ENCODE results near the gene GNS.
"Not testable (repeated sequence)": the region's sequence is repeated elsewhere in the genome, so short reads cannot be mapped to it uniquely, and the experiment has no call there.

Gene GNS

DNA sequence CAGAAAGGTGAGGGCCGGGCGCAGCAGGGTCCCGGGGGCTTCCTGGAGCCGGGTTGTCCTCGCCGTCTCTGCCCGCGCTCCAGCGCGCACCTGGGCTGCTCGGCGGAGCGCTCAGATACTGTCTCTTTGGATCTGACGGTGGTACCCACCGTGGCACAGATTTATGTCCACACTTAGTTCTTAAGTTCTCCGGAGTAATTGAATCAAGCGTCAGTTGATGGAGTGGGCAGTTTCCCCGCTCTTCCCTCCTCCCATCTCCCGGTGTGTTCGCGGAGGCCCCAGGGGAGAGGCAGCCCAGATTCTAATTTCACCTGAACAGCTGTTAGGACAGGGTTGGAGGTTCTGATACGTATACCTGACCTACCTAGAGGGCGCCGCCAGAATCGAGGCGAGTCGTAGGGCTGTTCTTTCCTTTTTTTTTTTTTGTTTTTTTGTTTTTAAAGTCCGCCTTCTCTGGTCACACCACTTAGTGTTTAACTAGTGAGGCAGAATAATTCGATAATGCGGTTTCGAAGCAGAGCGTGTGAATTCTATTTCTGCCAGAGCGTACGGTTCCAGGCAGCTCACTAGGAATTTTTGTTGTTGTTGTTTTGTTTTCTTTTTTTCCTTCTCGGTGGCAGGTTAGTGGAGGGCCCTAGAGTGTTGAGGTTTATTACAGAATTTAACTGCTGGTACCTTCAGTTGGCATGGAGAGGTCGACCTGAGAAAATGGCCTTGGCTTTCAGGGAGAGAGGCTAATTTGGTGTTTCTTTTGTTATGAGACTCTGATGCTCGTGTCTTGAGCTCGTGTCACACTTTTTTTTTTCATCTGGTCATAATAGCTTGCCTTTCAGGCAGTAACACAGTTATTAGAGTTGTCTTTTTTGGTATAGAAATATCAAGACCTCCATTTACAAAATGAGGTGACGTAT lies 22.3 kb upstream of the GNS start:
- no peak for DNase-seq
- in situ Hi-C loops (cut with HindIII; ENCODE audit: low pct_ligation_motif_present, low pct_unique_long_range_greater_than_20kb, low sequenced_read_pairs): no loop called here

DNA sequence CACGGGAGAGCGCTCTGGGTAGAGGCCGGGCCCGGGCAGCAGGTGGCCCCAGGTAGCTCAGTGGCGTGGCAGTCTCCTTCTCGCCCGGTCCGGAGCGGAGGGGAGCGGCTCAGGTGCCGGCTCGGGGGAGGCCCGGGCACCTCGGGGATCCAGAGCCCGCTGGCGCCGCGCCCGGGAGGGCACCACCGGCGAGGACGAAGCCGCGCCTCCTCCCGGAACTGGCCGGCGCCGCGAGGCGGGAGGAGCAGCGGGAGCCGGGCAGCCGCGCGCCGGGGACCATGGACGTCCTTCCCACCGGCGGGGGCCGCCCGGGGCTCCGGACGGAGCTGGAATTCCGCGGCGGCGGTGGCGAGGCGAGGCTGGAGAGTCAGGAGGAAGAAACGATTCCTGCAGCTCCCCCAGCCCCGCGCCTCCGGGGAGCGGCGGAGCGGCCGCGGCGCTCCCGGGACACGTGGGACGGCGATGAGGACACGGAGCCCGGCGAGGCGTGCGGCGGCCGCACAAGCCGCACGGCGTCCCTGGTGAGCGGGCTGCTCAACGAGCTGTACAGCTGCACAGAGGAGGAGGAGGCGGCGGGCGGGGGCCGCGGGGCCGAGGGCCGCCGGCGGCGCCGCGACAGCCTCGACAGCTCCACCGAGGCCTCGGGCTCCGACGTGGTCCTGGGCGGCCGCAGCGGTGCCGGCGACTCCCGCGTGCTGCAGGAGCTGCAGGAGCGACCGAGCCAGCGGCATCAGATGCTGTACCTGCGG lies 21.5 kb upstream of the GNS start:
- peak; percentile 43 for DNase-seq
- in situ Hi-C loops (cut with HindIII; ENCODE audit: low pct_ligation_motif_present, low pct_unique_long_range_greater_than_20kb, low sequenced_read_pairs): no loop called here

DNA sequence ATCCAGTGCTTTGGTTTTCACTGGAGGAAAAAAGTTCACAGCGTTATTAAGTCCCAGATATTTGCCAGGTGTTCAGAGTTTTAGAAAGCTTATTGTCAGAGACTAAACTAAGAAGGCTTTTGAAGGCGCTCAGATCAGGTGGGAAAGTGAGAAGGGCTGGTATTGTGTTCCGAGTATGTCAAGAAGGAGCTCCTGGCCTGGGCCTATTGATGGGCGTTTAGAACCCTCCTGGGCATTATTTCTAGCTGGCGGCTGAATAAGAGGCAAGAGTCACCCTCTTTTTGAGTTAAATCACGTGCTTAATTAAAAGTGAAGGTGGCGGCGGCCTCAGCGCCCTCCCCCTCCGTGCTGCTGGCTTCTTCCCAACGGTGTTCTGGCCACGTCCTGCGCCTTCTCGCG lies 20.9 kb upstream of the GNS start:
- no peak for DNase-seq
- in situ Hi-C loops (cut with HindIII; ENCODE audit: low pct_ligation_motif_present, low pct_unique_long_range_greater_than_20kb, low sequenced_read_pairs): no loop called here

DNA sequence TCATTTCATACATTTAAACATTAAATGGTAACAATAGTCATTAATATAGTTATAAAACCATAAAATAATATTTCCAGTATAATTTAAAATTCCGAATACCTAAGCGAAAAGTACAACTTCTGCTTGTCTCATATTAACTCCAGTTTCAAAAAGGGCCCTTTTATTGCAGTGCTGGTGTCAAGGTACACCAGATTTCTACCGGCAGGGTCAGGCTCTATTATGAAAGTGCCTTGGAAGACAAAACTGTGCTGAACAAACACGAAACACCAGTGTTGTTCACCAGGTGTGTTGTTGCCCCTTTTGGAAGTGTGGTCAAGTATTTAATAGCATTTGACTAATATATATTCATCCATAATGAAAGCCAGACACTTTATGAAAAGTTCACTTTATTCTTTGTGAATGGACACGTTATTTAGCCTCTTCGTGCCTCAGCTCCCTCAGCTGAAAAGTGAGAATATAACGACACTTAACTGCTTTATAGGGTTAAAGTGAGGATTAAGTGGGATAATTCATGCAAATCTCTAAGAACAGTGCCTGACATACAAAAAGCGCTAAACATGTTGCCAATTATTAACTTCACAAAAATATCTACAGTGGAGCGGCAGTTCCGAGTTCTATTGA lies 20.3 kb upstream of the GNS start:
- in situ Hi-C loops (cut with HindIII; ENCODE audit: low pct_ligation_motif_present, low pct_unique_long_range_greater_than_20kb, low sequenced_read_pairs): no loop called here
- no peak for DNase-seq

DNA sequence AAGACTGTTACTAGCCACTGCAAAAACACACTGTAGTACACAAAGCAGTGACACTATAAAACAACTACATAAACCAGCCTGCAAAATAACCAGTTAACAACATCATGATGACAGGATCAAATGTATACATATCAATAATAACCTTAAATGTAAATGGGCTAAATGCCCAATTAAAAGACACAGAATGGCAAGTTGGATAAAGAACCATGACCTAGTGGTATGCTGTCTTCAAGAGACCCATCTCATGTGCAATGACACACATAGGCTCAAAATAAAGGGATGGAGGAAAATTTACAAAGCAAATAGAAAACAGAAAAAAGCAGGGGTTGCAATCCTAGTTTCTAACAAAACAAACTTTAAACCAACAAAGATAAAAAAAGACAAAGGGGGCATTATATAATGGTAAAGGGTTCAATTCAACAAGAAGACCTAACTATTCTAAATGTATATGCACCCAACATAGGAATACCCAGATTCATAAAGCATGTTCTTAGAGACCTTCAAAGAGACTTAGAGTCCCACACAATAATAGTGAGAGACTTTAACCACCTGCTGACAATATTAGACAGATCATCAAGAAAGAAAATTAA lies 16.0 kb upstream of the GNS start:
- in situ Hi-C loops (cut with HindIII; ENCODE audit: low pct_ligation_motif_present, low pct_unique_long_range_greater_than_20kb, low sequenced_read_pairs): not testable (repeated sequence)

DNA sequence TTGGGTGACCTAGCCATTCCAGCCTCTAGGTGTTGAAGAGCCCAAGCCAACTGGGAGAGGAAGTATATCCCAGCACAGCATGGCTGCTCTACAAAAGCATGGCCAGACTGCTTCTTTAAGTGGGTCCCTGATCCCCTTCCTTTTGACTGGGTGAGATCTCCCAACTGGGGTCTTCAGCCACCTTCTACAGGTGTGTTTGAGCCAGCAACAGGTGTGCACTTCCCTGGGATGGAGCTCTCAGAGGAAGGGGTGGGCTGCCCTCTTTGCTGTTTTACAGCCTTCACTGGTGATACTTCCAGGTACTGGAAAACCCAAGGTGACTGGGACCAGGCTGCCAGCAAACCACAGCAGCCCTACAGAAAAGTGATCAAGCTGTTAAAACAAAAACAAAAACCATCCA lies 14.2 kb upstream of the GNS start:
- in situ Hi-C loops (cut with HindIII; ENCODE audit: low pct_ligation_motif_present, low pct_unique_long_range_greater_than_20kb, low sequenced_read_pairs): no loop called here
- DNase-seq: no peak

More for the DNA sequence above, 16.0 kb upstream of the GNS start:
- DNase-seq: not testable (repeated sequence)

DNA sequence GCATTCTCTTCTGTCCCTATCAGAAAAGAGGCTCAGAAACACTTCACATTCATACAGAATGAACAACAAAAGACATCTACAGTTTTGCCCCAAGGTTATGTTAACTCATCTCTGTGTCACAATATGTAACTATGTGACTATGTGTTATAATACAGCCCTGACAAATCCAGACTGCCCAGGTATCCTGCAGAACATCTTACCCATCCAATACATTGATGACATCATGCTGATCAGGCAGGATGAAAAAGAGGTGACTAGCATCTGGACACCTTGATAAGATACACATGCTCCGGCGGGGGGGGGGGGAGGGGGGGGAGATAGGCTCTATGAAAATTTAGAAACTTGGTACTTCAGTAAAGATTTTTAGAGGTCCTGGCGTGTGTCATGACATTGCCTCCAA lies 8.3 kb upstream of the GNS start:
- in situ Hi-C loops (cut with HindIII; ENCODE audit: low pct_ligation_motif_present, low pct_unique_long_range_greater_than_20kb, low sequenced_read_pairs): no loop called here

DNA sequence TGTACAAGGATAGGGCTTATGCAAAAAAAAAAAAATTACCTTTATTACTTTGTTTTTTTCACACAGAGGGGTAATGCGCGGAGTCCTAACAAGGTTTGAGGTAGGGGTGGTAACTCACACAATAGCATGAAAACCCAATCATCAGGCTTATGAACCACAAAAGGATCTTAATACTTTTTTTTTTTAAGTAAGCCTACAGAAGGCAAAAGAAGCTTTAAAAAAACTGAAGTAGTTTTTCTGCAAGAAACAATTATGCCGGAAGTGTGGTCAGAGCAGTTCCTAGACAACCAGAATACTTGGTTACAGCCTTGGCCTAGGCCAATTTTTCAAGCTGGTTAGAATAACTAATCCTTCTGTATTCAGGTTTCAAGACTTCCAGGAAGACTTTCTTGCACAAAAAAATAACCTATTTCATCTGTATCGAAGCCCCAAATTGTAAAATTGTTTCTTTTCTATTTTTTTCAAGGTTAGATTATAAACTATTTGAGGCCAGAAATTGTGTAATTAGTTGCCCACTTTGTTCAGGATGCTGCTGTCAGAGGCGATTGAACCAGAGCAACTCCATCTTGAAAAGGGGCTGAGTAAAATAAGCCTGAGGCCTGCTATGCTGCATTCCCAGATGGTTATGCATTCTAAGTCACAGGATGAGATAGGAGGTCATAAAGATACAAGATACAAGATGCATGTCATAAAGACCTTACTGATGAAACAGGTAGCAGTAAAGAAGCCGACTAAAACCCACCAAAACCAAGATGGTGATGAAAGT lies 1.8 kb upstream of the GNS start:
- DNase-seq: no peak
- in situ Hi-C loops (cut with HindIII; ENCODE audit: low pct_ligation_motif_present, low pct_unique_long_range_greater_than_20kb, low sequenced_read_pairs): no loop called here

More for the DNA sequence above, 8.3 kb upstream of the GNS start:
- no peak for DNase-seq

DNA sequence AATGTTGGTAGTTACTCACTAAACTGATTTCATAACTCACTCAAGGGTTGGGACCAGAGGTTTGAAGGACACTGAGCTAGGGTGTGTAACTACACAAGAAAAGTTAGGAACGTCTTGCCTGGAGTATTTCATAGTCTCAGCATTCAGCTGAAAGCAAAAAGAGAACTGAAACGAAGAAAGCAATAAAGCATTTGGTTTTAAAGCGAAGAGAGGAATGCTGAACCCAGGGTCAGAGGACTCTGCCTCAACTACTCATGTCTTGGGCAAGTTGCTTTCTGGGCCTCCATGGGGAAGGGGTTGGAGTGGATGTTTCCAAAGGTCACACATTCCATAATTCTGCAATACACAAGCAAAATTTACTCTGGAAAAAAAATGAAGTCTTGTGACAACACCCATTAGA lies 1.4 kb downstream of the GNS start:
- DNase-seq: no peak
- in situ Hi-C loops (cut with HindIII; ENCODE audit: low pct_ligation_motif_present, low pct_unique_long_range_greater_than_20kb, low sequenced_read_pairs): no loop called here

DNA sequence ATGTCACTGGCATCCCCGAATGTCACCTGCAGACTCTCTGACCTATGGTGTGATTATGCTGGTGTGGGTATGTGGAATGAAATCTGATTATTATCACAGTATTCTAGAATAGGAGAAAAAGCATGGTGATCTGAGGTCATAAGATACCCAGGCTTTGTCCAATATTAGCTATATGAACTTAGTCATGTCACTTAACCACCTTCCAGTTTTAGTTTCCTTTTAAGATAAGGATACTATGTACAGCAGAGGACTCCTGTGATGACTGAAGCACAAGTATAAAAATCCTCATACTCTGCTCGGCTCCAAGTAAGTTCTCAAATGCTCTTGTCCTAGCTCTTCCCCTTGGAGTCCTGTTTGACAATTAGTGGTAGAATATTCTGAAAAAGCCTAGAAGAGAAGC lies 2.8 kb downstream of the GNS start:
- DNase-seq: no peak
- in situ Hi-C loops (cut with HindIII; ENCODE audit: low pct_ligation_motif_present, low pct_unique_long_range_greater_than_20kb, low sequenced_read_pairs): no loop called here

DNA sequence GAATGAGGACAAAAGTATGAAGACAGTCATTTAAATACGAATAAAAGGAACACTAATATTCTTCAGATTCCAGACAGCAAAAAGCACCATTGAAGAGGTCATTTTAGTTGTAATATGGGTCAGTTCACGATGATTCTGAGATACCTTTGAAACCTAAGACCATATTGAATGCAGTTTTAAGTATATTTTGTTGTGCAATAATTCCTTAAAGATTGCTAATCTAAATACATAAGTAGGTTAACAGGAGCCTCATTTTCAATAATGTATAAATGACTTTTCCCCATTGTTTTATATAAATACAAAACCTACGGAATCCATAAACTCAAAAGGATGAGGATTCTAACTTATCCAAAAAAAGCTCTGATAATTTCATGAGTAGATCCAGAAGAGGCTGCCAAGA lies 5.8 kb downstream of the GNS start:
- in situ Hi-C loops (cut with HindIII; ENCODE audit: low pct_ligation_motif_present, low pct_unique_long_range_greater_than_20kb, low sequenced_read_pairs): no loop called here
- DNase-seq: no peak

DNA sequence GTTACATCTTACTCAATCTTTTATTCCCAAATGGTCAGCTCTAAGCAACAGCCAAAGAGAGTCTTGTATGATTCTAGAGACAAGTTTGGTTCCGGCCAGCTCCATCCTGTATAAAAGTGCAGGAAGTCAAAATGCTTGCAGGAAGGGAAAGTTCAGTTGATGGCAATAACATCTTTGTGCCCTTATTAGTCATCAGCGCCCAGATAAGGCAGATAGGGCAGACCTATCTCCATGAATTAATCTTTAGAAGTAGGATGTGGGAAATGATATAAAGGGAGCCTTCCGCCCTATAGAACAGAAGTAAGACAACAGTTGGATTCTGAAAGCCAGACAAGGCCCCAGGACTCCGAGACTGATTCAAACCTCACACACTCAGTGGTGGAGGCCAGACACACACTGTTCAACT lies 6.4 kb downstream of the GNS start:
- in situ Hi-C loops (cut with HindIII; ENCODE audit: low pct_ligation_motif_present, low pct_unique_long_range_greater_than_20kb, low sequenced_read_pairs): no loop called here
- no peak for DNase-seq

DNA sequence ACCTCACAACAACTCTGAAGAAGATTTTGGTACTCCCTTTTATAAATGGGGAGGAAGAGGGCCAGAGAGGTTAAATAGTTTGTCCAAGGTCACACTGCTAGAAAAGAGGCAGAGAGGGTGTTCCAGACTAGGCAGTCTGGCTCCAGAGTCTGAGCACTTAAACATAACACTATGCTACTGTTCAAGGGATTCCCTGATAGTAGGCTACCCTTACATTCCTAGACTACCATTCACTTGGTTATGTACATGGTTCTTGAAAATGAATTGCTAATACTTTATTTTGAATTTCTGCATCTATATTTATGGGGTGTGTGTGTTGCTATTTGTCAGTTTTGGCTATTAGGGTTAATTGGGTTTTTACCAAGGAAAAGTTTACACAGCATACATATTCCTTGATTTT lies 7.2 kb downstream of the GNS start:
- no peak for DNase-seq
- in situ Hi-C loops (cut with HindIII; ENCODE audit: low pct_ligation_motif_present, low pct_unique_long_range_greater_than_20kb, low sequenced_read_pairs): no loop called here

DNA sequence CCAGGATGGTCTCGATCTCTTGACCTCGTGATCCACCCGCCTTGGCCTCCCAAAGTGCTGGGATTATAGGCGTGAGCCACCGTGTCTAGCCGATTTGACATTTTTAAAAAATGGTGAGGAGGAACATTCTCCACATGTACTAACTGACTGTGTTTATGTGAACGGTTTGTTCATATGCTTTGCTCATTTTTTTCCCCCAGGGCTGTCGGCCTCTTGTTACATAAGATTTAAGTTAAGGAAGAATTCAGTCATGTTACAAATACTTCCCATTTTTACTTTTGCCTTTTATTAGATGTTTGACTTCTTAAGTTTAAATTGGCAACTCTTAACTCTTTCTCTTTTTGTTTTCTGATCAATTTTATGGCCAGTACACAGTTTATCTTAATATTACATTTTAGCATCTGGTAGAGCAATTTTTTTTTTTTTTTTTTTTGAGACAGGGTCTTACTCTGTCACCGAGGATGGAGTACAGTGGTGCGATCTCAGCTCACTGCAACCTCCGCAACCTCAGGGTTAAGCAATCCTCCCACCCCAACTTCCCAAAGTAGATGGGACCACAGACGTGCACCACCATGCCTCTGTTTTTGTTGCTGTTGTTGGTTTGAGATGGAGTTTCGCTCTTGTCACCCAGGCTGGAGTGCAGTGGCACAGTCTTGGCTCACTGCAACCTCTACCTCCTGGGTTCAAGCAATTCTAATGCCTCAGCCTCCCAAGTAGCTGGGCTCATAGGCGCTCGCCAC lies 9.6 kb downstream of the GNS start:
- in situ Hi-C loops (cut with HindIII; ENCODE audit: low pct_ligation_motif_present, low pct_unique_long_range_greater_than_20kb, low sequenced_read_pairs): no loop called here
- no peak for DNase-seq

DNA sequence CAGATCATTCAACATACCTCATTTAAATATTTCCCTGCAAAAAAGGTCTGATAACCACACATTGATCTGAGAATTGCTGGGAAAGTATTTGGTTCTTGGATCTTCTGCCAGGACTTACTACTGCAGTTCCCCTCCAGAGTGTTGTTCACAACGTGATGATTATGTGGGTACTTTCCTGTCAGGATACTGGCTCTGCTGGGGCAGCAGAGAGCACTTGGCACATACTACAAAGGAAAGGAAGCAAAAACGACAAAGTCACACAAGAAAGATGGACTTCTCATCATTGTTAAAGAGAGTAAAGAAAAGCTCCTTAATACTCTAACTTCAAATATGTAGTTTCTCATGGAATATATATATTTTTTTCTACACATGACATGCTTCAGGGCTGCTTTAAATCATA lies 11.5 kb downstream of the GNS start:
- DNase-seq: no peak
- in situ Hi-C loops (cut with HindIII; ENCODE audit: low pct_ligation_motif_present, low pct_unique_long_range_greater_than_20kb, low sequenced_read_pairs): no loop called here

DNA sequence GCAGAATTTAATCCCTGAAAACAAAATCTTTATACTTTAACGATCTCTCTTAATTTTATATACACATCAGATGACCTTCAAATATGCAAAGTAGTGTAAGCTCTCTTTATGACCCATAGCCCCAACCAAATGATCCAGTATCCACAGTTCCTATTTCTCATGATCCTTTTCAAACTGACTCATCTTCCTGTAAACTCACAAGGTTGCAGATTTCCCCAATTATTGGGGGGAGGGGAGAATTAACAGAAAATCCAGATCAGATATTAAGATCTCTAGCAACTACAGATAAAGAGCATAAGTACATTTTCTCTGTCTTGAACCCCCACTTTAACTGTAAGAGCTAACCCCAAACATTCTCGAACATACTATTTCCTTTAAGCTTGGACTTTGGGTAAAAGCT lies 12.5 kb downstream of the GNS start:
- in situ Hi-C loops (cut with HindIII; ENCODE audit: low pct_ligation_motif_present, low pct_unique_long_range_greater_than_20kb, low sequenced_read_pairs): no loop called here

DNA sequence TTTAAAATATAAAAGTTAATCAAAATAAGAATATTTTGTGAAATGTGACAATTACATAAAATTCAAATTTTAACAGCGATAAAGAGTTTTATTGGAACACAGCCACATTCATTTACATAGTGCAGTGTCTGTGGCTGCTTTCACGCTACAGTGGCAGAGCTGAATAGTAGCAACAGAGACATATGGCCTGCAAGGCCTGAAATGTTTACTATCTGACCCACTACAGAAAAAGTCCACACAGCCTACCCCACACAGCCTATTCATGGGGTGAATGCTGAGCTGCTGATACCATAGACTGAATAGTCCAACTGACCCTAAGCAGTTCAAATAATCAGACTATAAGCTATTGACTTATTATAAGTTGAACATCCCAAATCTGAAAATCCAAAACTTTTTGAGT lies 13.2 kb downstream of the GNS start:
- in situ Hi-C loops (cut with HindIII; ENCODE audit: low pct_ligation_motif_present, low pct_unique_long_range_greater_than_20kb, low sequenced_read_pairs): no loop called here
- DNase-seq: no peak

More for the DNA sequence above, 12.5 kb downstream of the GNS start:
- DNase-seq: no peak

DNA sequence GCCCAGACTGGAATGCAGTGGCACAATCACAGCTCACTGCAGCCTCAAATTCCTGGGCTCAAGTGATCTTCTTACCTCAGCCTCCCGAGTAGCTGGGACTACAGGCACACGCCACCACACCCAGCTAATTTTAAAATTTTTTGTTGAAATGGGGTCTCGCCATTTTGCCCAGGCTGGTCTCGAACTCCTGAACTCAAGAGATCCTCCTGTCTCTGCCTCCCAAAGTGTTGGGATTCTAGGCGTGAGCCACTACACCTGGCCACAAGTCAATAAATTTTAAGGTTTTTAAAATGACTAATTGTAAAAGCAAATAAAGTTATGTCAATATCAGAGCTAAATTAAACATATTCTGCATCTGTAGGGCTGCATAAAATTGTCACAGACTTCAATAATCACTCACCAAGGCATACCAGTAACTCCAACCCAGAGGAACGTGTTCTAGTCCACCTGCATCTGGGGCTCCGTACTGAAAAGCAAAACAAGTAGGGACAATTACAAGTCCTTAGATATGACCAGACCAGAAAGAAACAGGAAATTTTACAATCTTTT lies 13.9 kb downstream of the GNS start:
- in situ Hi-C loops (cut with HindIII; ENCODE audit: low pct_ligation_motif_present, low pct_unique_long_range_greater_than_20kb, low sequenced_read_pairs): no loop called here
- no peak for DNase-seq
